ENCODE measurements around the gene HIC1. TPM values are rescaled to one million over a fixed set of nuclear protein-coding genes. Genes with fewer than 3 reads are reported as not detected.
"Not testable (repeated sequence)": the region's sequence is repeated elsewhere in the genome, so short reads cannot be mapped to it uniquely, and the experiment has no call there.

Gene HIC1, protein sequence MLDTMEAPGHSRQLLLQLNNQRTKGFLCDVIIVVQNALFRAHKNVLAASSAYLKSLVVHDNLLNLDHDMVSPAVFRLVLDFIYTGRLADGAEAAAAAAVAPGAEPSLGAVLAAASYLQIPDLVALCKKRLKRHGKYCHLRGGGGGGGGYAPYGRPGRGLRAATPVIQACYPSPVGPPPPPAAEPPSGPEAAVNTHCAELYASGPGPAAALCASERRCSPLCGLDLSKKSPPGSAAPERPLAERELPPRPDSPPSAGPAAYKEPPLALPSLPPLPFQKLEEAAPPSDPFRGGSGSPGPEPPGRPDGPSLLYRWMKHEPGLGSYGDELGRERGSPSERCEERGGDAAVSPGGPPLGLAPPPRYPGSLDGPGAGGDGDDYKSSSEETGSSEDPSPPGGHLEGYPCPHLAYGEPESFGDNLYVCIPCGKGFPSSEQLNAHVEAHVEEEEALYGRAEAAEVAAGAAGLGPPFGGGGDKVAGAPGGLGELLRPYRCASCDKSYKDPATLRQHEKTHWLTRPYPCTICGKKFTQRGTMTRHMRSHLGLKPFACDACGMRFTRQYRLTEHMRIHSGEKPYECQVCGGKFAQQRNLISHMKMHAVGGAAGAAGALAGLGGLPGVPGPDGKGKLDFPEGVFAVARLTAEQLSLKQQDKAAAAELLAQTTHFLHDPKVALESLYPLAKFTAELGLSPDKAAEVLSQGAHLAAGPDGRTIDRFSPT
- total RNA-seq (10 to 100 TPM; 27.2 to 69.2 TPM), polyA plus RNA-seq (1 to 10 TPM; 1.1 to 2.1 TPM)
- long read RNA-seq, donor 1, partial matches to known transcripts, result 0 of 13 reads
- long read RNA-seq, donor 1, other reads (novel, unspliced or antisense), result 13 of 13 reads
- long read RNA-seq, donor 2, transcript HIC1-205 (2 exons, 1,134 nt), result major isoform, 22 of 77 reads
- long read RNA-seq, donor 2, transcript HIC1-206 (1 exons, 725 nt), result minor isoform, 12 of 77 reads
- long read RNA-seq, donor 2, partial matches to known transcripts, result 0 of 77 reads
- long read RNA-seq, donor 2, other reads (novel, unspliced or antisense), result 43 of 77 reads

DNA sequence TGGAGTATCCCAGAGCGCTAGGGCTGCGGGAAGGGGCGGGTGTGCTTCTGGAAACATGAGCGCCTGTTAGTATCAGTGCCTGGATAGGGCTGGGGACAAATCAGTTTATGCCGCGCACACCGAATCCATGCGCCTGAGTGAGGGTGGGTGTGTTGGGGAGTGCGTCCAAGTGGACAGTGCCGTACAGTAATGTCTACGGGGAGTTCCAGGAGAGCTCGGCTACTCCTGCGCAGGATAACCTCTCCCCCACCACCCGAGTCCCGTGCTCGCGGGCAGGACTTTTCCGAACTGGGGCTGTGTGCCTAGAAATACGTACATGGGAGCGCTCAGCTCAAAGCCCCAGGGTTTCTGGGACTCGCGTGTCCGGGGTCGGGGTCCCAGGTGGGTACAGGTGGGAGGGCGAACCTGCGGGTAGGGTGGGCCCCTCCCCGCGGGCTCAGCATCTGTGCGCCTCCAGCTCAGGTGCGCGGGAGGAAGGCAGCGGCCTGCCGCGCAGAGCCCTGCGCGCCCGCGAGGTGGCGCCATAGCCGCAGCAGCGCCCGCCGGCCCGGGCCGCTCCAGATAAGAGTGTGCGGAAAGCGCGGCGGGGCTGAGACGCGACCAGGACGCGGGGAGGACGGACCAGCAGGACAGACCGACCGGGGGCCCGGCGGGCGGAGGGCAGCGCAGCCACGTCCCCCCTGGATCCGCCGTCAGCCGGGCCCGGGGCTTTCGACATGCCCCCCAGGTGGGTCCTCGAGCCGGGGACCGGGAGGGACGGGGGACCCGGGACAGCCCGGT, at the start of gene HIC1:
Gene HIC1 (plus strand): TSS at position 592 of the 780 bp plus-strand sequence. CDS start 1,588 bp downstream, outside the sequence.
- 1 to 2% methylated on average over 52 to 72 of the region's 72 CpGs for WGBS, 2 donors
- no peaks in the 10 kb centered on the region for H3K9me3 ChIP-seq (ENCODE audit: control insufficient read depth, low read length)
- no peaks in the 10 kb centered on the region for H3K4me1 ChIP-seq (ENCODE audit: control insufficient read depth in 1 of 2, insufficient read depth in 2 of 2, low read length in 2 of 2)
- intact Hi-C loops (cut with DNase I), result loop anchor here (2.0 to 5.0 kb wide), 3 partner anchors 190 to 298 kb away; no protein-coding TSS in a partner anchor
- DNase-seq (peak; percentile 86 to 94), ATAC-seq (ENCODE audit: low FRiP score) (peak; percentile 76)
- H3K27me3 ChIP-seq (ENCODE audit: control insufficient read depth in 1 of 2, insufficient read depth in 2 of 2, low read length in 1 of 2), result no peaks in the 10 kb centered on the region
- no peaks in the 10 kb centered on the region for H3K36me3 ChIP-seq (ENCODE audit: control insufficient read depth in 1 of 2, insufficient read depth in 2 of 2, low read length in 1 of 2)
- peak within 1 kb of the TSS; percentile 9 to 10 for H3K4me3 ChIP-seq (ENCODE audit: low read length in 2 of 2)
- H3K27ac ChIP-seq (ENCODE audit: low read depth in 1 of 2, low read length in 2 of 2), result no peak within 1 kb of the TSS

DNA sequence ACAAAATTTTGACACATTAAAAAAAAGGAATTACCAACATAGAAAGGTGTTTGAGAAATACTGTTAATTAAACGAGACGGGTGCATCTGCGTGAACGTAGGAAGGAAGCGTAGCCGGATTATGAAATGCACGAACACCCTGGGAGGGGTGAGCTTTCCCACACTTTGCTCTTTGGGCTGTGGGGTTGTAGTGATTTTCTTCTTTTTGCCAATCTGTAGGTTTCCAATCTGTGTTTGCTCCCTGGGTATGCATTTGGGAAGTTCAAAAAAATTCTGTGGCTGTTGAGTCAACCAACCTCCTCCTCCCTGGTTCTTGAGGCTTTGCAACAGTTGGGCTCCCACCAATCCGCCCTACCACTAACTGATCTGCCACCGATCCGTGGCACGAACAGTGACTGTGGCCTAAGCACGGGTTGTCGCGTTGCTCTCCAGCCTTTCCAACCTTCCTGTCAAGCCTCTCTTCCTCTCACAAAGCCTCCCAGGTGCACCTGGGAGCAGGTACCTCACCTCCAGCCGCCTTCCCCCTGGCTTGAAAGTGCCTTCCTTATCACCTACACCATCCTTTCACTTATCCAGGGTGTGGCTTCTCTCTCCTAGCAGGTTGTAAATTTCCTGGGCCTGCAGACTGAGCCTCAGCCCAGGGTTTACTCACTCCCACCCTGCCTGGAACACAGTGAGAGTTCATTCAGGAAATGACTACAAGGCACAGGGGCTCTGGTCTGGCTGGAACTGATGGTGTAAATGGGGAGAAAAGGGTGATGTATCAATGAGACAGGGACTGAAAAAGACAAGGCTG, 46.4 kb upstream of the HIC1 start:
- no peaks in the 10 kb centered on the region for H3K36me3 ChIP-seq (ENCODE audit: control insufficient read depth in 1 of 2, insufficient read depth in 2 of 2, low read length in 1 of 2)
- H3K4me1 ChIP-seq (ENCODE audit: control insufficient read depth in 1 of 2, insufficient read depth in 2 of 2, low read length in 2 of 2), result no peaks in the 10 kb centered on the region
- DNase-seq, result peak in 1 of 2 donors; percentile 5
- 92 to 95% methylated on average over 15 of the region's 15 CpGs for WGBS, 2 donors
- no peak for ATAC-seq (ENCODE audit: low FRiP score)
- H3K27me3 ChIP-seq (ENCODE audit: control insufficient read depth in 1 of 2, insufficient read depth in 2 of 2, low read length in 1 of 2), result no peaks in the 10 kb centered on the region
- intact Hi-C loops (cut with DNase I), result no loop called here
- H3K4me3 ChIP-seq (ENCODE audit: low read length in 2 of 2), result no peak overlapping the region
- no peak overlapping the region for H3K27ac ChIP-seq (ENCODE audit: low read depth in 1 of 2, low read length in 2 of 2)
- no peaks in the 10 kb centered on the region for H3K9me3 ChIP-seq (ENCODE audit: control insufficient read depth, low read length)

DNA sequence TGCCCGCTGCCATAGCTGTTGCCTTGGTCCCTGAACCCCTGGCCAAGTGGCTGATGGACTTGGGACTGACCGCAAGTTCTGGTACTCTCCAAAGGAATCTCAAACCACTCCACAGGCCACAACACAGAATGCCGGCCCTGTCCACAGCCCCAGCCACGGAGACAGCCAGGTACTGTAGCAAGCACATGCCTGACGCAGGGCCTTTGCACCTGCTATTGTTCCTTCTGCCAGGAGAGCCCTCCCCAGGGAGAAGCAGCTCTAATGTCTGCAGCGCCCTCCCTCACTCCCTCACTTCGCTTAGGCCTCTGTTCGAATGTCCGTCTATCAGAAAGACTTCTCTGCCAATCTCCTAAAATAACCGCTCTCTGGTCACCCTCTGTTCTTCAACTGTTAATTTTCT, 45.2 kb upstream of the HIC1 start:
- H3K27ac ChIP-seq (ENCODE audit: low read depth in 1 of 2, low read length in 2 of 2), result no peak overlapping the region
- H3K9me3 ChIP-seq (ENCODE audit: control insufficient read depth, low read length), result no peaks in the 10 kb centered on the region
- H3K4me1 ChIP-seq (ENCODE audit: control insufficient read depth in 1 of 2, insufficient read depth in 2 of 2, low read length in 2 of 2), result no peaks in the 10 kb centered on the region
- ATAC-seq (ENCODE audit: low FRiP score) (no peak), DNase-seq (no peak)
- H3K4me3 ChIP-seq (ENCODE audit: low read length in 2 of 2), result no peak overlapping the region
- H3K27me3 ChIP-seq (ENCODE audit: control insufficient read depth in 1 of 2, insufficient read depth in 2 of 2, low read length in 1 of 2), result no peaks in the 10 kb centered on the region
- intact Hi-C loops (cut with DNase I), result no loop called here
- 97% methylated on average over 10 of the region's 10 CpGs for WGBS, 2 donors
- no peaks in the 10 kb centered on the region for H3K36me3 ChIP-seq (ENCODE audit: control insufficient read depth in 1 of 2, insufficient read depth in 2 of 2, low read length in 1 of 2)

DNA sequence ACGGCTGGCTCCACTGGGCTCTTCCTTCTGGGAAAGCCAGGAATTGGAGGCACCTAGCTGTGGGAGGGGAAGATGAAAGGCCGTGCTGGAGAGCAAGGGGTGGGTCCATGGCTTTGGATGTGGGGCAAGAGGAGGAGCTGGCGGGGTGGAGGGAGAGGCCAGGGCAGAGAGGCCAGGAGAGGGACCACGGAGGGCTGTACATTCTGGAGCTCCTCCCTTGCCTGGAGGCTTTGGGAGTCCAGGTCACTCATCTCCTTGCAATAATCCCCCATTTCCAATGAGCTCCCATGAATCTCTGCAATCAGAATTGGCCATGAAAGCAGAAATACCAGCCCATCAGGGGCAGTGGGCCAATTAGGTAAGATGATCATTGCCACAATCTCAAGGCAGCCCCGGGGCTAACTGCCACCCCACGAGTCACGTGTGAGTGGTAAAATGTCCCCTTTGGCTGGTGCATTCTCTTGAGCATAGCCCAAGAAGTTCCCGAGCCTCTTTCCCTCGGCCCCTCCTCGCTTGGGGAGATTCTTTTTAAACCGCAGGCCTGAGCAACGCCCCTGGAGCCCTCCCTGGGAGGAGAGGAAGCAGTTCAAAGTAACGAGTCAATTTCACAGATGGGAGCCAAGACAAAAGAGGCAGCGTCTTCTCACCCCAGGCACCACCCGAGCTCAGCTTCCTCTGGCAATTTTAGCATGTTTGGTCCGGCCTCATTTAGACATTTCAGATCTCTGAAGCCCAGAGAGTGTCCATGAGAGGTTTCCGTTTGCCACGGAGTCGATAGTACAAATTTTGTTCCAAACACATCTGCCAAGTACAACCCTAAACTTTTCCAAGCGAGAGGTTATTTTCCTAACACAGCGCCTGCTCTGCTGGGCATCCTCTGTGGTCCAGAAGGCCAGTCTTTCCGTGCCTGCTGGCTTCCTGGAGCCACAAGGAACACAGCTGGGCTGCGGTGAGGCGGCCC, 43.2 kb upstream of the HIC1 start:
- Histone ChIP-seq H3K4me3 (ENCODE audit: low read length in 2 of 2) (no peak overlapping the region), H3K27ac (ENCODE audit: low read depth in 1 of 2, low read length in 2 of 2) (peak overlapping the region in 1 of 2 donors; percentile 52), H3K27me3 (ENCODE audit: control insufficient read depth in 1 of 2, insufficient read depth in 2 of 2, low read length in 1 of 2) (no peaks in the 10 kb centered on the region), H3K9me3 (ENCODE audit: control insufficient read depth, low read length) (no peaks in the 10 kb centered on the region), H3K4me1 (ENCODE audit: control insufficient read depth in 1 of 2, insufficient read depth in 2 of 2, low read length in 2 of 2) (no peaks in the 10 kb centered on the region), H3K36me3 (ENCODE audit: control insufficient read depth in 1 of 2, insufficient read depth in 2 of 2, low read length in 1 of 2) (no peaks in the 10 kb centered on the region)
- ATAC-seq (ENCODE audit: low FRiP score), result peak; percentile 75
- DNase-seq, result peak in 1 of 2 donors; percentile 75
- 15 to 16% methylated on average over 24 of the region's 24 CpGs for WGBS, 2 donors
- intact Hi-C loops (cut with DNase I), result no loop called here

DNA sequence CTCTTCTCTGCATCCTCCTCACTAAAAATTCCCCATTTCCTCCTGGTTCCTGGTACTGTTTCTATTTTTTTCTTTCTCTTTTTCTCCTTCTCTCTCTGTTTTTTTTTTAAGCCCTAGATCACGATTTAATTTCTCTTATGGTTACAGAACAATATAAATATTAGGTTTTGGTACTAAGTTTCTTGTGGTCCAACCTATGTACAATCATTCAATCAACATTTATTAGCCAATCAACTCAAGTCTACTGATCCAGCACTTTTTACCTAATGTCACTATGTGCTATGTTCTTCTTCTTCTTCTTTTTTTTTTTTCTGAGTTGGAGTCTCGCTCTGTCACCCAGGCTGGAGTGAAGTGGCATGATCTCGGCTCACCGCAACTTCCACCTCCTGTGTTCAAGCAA, 42.4 kb upstream of the HIC1 start:
- no peaks in the 10 kb centered on the region for H3K9me3 ChIP-seq (ENCODE audit: control insufficient read depth, low read length)
- H3K36me3 ChIP-seq (ENCODE audit: control insufficient read depth in 1 of 2, insufficient read depth in 2 of 2, low read length in 1 of 2), result no peaks in the 10 kb centered on the region
- no peak overlapping the region for H3K4me3 ChIP-seq (ENCODE audit: low read length in 2 of 2)
- no peaks in the 10 kb centered on the region for H3K27me3 ChIP-seq (ENCODE audit: control insufficient read depth in 1 of 2, insufficient read depth in 2 of 2, low read length in 1 of 2)
- ATAC-seq (ENCODE audit: low FRiP score), result no peak
- H3K27ac ChIP-seq (ENCODE audit: low read depth in 1 of 2, low read length in 2 of 2), result peak overlapping the region in 1 of 2 donors; percentile 52
- intact Hi-C loops (cut with DNase I), result no loop called here
- no peaks in the 10 kb centered on the region for H3K4me1 ChIP-seq (ENCODE audit: control insufficient read depth in 1 of 2, insufficient read depth in 2 of 2, low read length in 2 of 2)
- DNase-seq, result no peak
- WGBS, 2 donors, result 88 to 90% methylated on average over 4 of the region's 4 CpGs

DNA sequence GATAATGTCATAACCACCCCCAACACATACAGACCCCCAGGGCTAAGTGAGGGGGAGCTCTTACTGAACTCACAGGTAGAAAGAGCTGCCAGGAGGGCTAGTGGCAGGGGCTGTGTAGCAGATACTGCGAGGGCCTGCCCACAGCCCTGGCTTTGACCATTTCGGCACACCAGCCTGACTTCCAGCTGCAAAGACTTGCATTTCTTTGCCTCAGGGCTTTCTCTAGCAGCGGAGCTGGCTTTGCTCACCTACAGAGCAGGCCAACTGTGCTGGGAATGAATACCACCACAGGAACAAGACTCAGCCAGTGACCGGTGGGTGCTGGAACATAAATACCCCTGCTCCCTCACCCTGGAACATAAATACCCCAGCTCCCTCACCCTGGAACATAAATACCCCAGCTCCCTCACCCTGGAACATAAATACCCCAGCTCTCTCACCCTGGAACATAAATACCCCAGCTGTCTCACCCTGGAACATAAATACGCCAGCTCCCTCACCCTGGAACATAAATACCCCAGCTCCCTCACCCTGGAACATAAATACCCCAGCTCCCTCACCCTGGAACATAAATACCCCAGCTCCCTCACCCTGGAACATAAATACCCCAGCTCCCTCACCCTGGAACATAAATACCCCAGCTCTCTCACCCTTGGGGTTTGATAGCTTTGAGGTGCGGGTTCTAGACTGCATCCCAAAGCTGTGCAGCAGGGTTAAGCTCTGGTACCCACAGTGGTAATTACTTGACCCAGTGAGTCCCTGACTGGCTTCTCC, 41.5 kb upstream of the HIC1 start:
- ATAC-seq (ENCODE audit: low FRiP score); H3K4me3 ChIP-seq (ENCODE audit: low read length in 2 of 2); H3K27ac ChIP-seq (ENCODE audit: low read depth in 1 of 2, low read length in 2 of 2); intact Hi-C loops (cut with DNase I); H3K36me3 ChIP-seq (ENCODE audit: control insufficient read depth in 1 of 2, insufficient read depth in 2 of 2, low read length in 1 of 2); H3K9me3 ChIP-seq (ENCODE audit: control insufficient read depth, low read length); DNase-seq; H3K4me1 ChIP-seq (ENCODE audit: control insufficient read depth in 1 of 2, insufficient read depth in 2 of 2, low read length in 2 of 2); H3K27me3 ChIP-seq (ENCODE audit: control insufficient read depth in 1 of 2, insufficient read depth in 2 of 2, low read length in 1 of 2): not testable (repeated sequence)
- WGBS, 2 donors, result 95 to 96% methylated on average over 6 of the region's 6 CpGs

DNA sequence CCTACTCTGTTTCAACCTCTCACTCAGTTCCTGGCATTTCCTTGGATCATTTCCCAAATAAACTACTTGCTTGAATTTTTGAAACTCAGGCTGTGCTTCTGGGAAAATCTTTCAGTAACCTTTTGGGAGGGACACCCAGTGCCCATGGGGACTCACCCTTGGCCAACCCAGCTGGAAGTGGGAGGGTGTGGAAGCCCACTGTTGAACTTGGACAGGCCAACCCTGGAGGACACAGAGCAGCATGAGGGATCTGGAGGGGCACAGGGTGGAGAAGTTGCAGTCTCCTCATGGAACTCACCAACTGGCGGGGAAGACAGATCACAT, 40.9 kb upstream of the HIC1 start:
- intact Hi-C loops (cut with DNase I), result no loop called here
- Histone ChIP-seq H3K36me3 (ENCODE audit: control insufficient read depth in 1 of 2, insufficient read depth in 2 of 2, low read length in 1 of 2) (no peaks in the 10 kb centered on the region), H3K4me1 (ENCODE audit: control insufficient read depth in 1 of 2, insufficient read depth in 2 of 2, low read length in 2 of 2) (no peaks in the 10 kb centered on the region), H3K27me3 (ENCODE audit: control insufficient read depth in 1 of 2, insufficient read depth in 2 of 2, low read length in 1 of 2) (no peaks in the 10 kb centered on the region), H3K27ac (ENCODE audit: low read depth in 1 of 2, low read length in 2 of 2) (no peak overlapping the region), H3K4me3 (ENCODE audit: low read length in 2 of 2) (no peak overlapping the region), H3K9me3 (ENCODE audit: control insufficient read depth, low read length) (no peaks in the 10 kb centered on the region)
- ATAC-seq (ENCODE audit: low FRiP score) (no peak), DNase-seq (peak in 1 of 2 donors; percentile 77)
- WGBS, 2 donors, result 85 to 94% methylated on average over 1 of the region's 1 CpG

All from aorta (tissue), 5 donors.